Measurements from ENCODE around the gene MED9. TPM values are rescaled to one million over a fixed set of nuclear protein-coding genes. Genes with fewer than 3 reads are reported as not detected.

MED9 gene
- total and polyA plus RNA-seq, 2 of the 8 experiments (the other 6 are each of a cell fraction or from before 2014, with no cell fraction given) = 15.8 to 19.7 TPM

GRCh38 chr17:17526369-17526768, 49.6 kb downstream of the MED9 start:
- no peaks in the 10 kb centered on the region for H3K27me3 ChIP-seq (replicated peaks in 1 of 4; ENCODE audit: control insufficient read depth in 3 of 4, extremely low read depth in 1 of 4, insufficient read depth in 3 of 4, low read length in 3 of 4)
- no peak overlapping the region for H2AFZ ChIP-seq (ENCODE audit: low read length)
- H4K8ac ChIP-seq (ENCODE audit: extremely low read depth, insufficient read depth, low read length) = no peak overlapping the region
- no peaks in the 10 kb centered on the region for H3K36me3 ChIP-seq (ENCODE audit: control insufficient read depth in 2 of 4, insufficient read depth in 4 of 4, low read length in 3 of 4)
- no peak overlapping the region for H3K18ac ChIP-seq (ENCODE audit: extremely low read depth, low read length)
- 0 out of 4 replicates have a peak, but pooled peaks cover 0 to 2% of the 10 kb centered on the region in 2 experiments for H3K9me3 ChIP-seq (ENCODE audit: insufficient read depth in 2 of 2, low read depth in 1 of 2, low read length in 1 of 2)
- TF ChIP-seq CTCF (IDR thresholded peaks at IDR 0.05; ENCODE audit: control extremely low read depth in 1 of 3, insufficient read depth in 1 of 3, low read depth in 1 of 3, low read length in 3 of 3) = no peak
- no peak for TF ChIP-seq POLR2A (IDR thresholded peaks at IDR 0.05; ENCODE audit: control extremely low read depth in 1 of 2, low read depth in 2 of 2, low read length in 2 of 2)
- TF ChIP-seq JUN (IDR thresholded peaks at IDR 0.05; ENCODE audit: low read depth, low read length) = no peak
- TF ChIP-seq MAX (IDR thresholded peaks at IDR 0.05) = no peak
- TF ChIP-seq ZNF274 (IDR thresholded peaks at IDR 0.05; ENCODE audit: borderline replicate concordance, extremely low read depth, low read length) = no peak
- no peak for TF ChIP-seq MAFK (IDR thresholded peaks at IDR 0.05; ENCODE audit: low read depth, low read length)
- TF ChIP-seq KDM1A (IDR thresholded peaks at IDR 0.05; ENCODE audit: borderline replicate concordance, low read length) = no peak
- no peak for TF ChIP-seq TAF7 (optimal IDR thresholded peaks at IDR 0.05; ENCODE audit: borderline replicate concordance, low read depth, low read length)
- no peak for TF ChIP-seq CREB1 (IDR thresholded peaks at IDR 0.05)
- TF ChIP-seq KDM4A (IDR thresholded peaks at IDR 0.05; ENCODE audit: low read depth, low read length, severe bottlenecking) = no peak
- FAIRE-seq (no peak), DNase-seq (ENCODE audit: low read depth in 1 of 2, low spot score in 2 of 2) (no peak)
- H3K4me3 ChIP-seq (ENCODE audit: extremely low read depth in 1 of 4, insufficient read depth in 2 of 4, low read depth in 3 of 4, low read length in 4 of 4) = no peak overlapping the region
- no peaks in the 10 kb centered on the region for H3K23me2 ChIP-seq (ENCODE audit: low read depth, low read length)
- no peak overlapping the region for H3K27ac ChIP-seq (ENCODE audit: low read depth, low read length)
- H2AK5ac ChIP-seq (ENCODE audit: low read depth, low read length) = no peak overlapping the region
- H3K9ac ChIP-seq (replicated peaks in 1 of 4; ENCODE audit: extremely low read depth in 1 of 4, low read depth in 3 of 4, low read length in 3 of 4) = no peak overlapping the region
- CTCF ChIA-PET (ENCODE audit: partially characterized antibody) = interaction anchor here (1.9 to 6.9 kb wide), 4 partner anchors 15 to 43 kb away, joined by 9 to 35 read pairs (median 12); no protein-coding TSS in a partner anchor
- no peak overlapping the region for H3K4me2 ChIP-seq (ENCODE audit: insufficient read depth in 1 of 2, low read depth in 2 of 2, low read length in 2 of 2)
- no peak overlapping the region for H3K4ac ChIP-seq (replicated peaks; ENCODE audit: insufficient read length, low read depth, low read length)
- no peaks in the 10 kb centered on the region for H4K20me1 ChIP-seq (replicated peaks in 1 of 2; ENCODE audit: control insufficient read depth in 1 of 2, insufficient read depth in 2 of 2, low read length in 2 of 2)
- no peak overlapping the region for H4K5ac ChIP-seq (ENCODE audit: insufficient read length, low read depth, low read length)
- H3K79me1 ChIP-seq (ENCODE audit: low read depth, low read length) = no peaks in the 10 kb centered on the region; the same call in 1 of the 2 replicates
- 89% methylated on average over 14 of the region's 14 CpGs; no CpG with 5 or more reads in 1 of the 2 experiments for WGBS, 2 experiments (ENCODE audit: extremely low coverage in 1 of 2, insufficient coverage in 1 of 2, insufficient read length in 1 of 2, insufficient replicate concordance in 2 of 2, low coverage in 1 of 2, low lambda C conversion rate in 2 of 2, missing lambda C conversion rate in 1 of 2)
- POLR2A ChIA-PET (ENCODE audit: partially characterized antibody) = no interaction called here
- no peak overlapping the region; the same call in 1 of the 2 replicates for H2BK5ac ChIP-seq (ENCODE audit: low read depth, low read length)
- no peak overlapping the region for H3K56ac ChIP-seq (replicated peaks; ENCODE audit: insufficient read length, low read depth, low read length)
- H3K14ac ChIP-seq (ENCODE audit: insufficient read length) = no peak overlapping the region
- no peak overlapping the region for H4K91ac ChIP-seq (replicated peaks; ENCODE audit: insufficient read length, low read length)
- no peak overlapping the region for H2BK20ac ChIP-seq (ENCODE audit: low read length)
- H2BK120ac ChIP-seq (replicated peaks; ENCODE audit: low read depth, low read length) = no peak overlapping the region
- no peak overlapping the region for H2BK12ac ChIP-seq (ENCODE audit: low read depth, low read length)
- no peak overlapping the region for H2BK15ac ChIP-seq (ENCODE audit: low read length)
- H3K79me2 ChIP-seq (ENCODE audit: control insufficient read depth in 1 of 2, insufficient read depth in 2 of 2, low read length in 2 of 2) = no peaks in the 10 kb centered on the region
- H3K4me1 ChIP-seq (replicated peaks in 1 of 4; ENCODE audit: control insufficient read depth in 3 of 4, insufficient read depth in 4 of 4, low read length in 3 of 4) = peaks cover 0 to 17% (median 10%) of the 10 kb centered on the region in 4 experiments; a peak in 6 of 7 replicates
- H3K23ac ChIP-seq (ENCODE audit: insufficient read length) = no peak overlapping the region
